ENCODE measurements around the gene CRISPLD2.

Gene CRISPLD2

DNA sequence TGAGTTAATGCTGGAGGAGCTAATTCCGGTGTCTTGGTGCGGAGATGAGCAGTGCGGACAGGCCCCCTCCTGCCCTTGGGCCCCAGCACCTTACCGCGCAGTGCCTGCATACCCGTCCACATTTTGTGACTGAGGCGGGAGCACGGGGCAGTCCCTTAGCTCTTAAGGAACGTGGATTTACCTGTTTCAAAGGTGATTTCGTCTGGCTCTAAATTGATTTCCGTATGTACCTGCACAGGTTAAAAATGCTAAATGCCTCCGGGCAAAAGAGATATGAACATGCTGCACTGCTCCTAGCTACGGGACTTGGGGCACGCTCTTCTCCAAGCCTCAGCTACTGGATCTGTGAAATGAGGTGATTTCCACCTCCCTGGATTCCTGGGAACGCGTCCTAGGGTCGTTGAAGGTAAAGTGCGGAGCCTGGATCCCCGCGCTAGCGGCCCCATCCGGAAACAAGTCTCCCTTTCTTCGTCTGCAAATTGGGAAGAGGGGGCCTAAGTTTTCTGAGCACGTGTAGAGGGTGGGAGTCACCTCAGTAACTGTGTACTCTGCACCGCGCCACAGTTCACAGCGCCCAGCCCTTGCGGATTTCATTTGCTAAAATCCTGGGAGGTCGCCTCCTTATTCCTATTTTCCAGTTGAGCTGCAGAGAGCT is 669 bp upstream of the CRISPLD2 start (continued):
- TF ChIP-seq ZBTB8A (tag by site-specific recombination; IDR thresholded peaks at IDR 0.05) (no peak), ZNF2 (tag by site-specific recombination; IDR thresholded peaks at IDR 0.05) (no peak), SP3 (tag by site-specific recombination; IDR thresholded peaks at IDR 0.05) (no peak), ZFP69B (tag by site-specific recombination; IDR thresholded peaks at IDR 0.05) (no peak), ZNF777 (tag by site-specific recombination; IDR thresholded peaks at IDR 0.05; ENCODE audit: borderline replicate concordance) (no peak), ZNF560 (tag by site-specific recombination; IDR thresholded peaks at IDR 0.05; ENCODE audit: borderline replicate concordance) (no peak), ZNF354C (tag by site-specific recombination; IDR thresholded peaks at IDR 0.05; ENCODE audit: borderline replicate concordance, low read depth) (no peak)

DNA sequence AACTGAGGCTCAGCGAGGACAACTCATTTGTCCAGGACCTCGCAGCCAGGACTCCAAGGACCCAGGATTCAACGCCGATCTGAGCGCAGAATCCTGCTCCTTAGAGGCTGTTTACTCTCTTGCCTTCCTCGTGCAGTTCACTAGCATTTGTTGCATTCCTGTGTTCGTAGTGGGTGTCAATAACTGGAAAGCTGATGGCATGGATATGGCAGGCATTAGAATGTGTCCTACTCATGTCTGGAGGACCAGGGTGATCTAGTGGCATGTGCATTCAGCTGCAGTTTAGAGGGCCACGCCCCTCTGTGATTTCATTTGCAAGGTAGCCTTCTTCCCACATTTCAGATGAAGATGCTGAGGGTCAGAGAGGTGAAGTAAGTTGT is 510 bp downstream of the CRISPLD2 start:
- TF ChIP-seq SCRT2 (tag by site-specific recombination; IDR thresholded peaks at IDR 0.05) (peak; percentile 59), ZNF837 (tag by site-specific recombination; IDR thresholded peaks at IDR 0.05) (no peak), ZNF223 (tag by site-specific recombination; IDR thresholded peaks at IDR 0.05) (no peak), ZNF341 (tag by site-specific recombination; IDR thresholded peaks at IDR 0.05; ENCODE audit: low read depth) (no peak), ZBTB21 (tag by site-specific recombination; IDR thresholded peaks at IDR 0.05) (no peak), KLF9 (tag by site-specific recombination; IDR thresholded peaks at IDR 0.05; ENCODE audit: low read depth) (peak; percentile 81), ZNF549 (tag by site-specific recombination; IDR thresholded peaks at IDR 0.05) (no peak), ZFP3 (tag by site-specific recombination; IDR thresholded peaks at IDR 0.05; ENCODE audit: low read depth) (no peak), ZNF623 (tag by site-specific recombination; IDR thresholded peaks at IDR 0.05) (no peak), HOXD13 (CRISPR knock-in tag; IDR thresholded peaks at IDR 0.05; ENCODE audit: borderline replicate concordance) (no peak), ZNF561 (tag by site-specific recombination; IDR thresholded peaks at IDR 0.05; ENCODE audit: borderline replicate concordance) (no peak), GLI2 (tag by site-specific recombination; IDR thresholded peaks at IDR 0.05; ENCODE audit: borderline replicate concordance, low read depth) (no peak), ZNF239 (tag by site-specific recombination; IDR thresholded peaks at IDR 0.05) (no peak), MZF1 (tag by site-specific recombination; IDR thresholded peaks at IDR 0.05; ENCODE audit: borderline replicate concordance) (no peak), ZNF785 (tag by site-specific recombination; IDR thresholded peaks at IDR 0.05) (no peak), OSR2 (tag by site-specific recombination; IDR thresholded peaks at IDR 0.05) (no peak), ZBTB17 (tag by site-specific recombination; IDR thresholded peaks at IDR 0.05) (peak; percentile 83), ZFP37 (tag by site-specific recombination; IDR thresholded peaks at IDR 0.05) (no peak), ZNF335 (tag by site-specific recombination; conservative IDR thresholded peaks at IDR 0.05) (peak; percentile 93), ZNF473 (tag by site-specific recombination; IDR thresholded peaks at IDR 0.05) (no peak), ZFP41 (tag by site-specific recombination; IDR thresholded peaks at IDR 0.05; ENCODE audit: borderline replicate concordance) (no peak), ZNF140 (tag by site-specific recombination; IDR thresholded peaks at IDR 0.05) (no peak)
- TF ChIP-seq, protein P1, sequence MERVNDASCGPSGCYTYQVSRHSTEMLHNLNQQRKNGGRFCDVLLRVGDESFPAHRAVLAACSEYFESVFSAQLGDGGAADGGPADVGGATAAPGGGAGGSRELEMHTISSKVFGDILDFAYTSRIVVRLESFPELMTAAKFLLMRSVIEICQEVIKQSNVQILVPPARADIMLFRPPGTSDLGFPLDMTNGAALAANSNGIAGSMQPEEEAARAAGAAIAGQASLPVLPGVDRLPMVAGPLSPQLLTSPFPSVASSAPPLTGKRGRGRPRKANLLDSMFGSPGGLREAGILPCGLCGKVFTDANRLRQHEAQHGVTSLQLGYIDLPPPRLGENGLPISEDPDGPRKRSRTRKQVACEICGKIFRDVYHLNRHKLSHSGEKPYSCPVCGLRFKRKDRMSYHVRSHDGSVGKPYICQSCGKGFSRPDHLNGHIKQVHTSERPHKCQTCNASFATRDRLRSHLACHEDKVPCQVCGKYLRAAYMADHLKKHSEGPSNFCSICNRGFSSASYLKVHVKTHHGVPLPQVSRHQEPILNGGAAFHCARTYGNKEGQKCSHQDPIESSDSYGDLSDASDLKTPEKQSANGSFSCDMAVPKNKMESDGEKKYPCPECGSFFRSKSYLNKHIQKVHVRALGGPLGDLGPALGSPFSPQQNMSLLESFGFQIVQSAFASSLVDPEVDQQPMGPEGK (tag by site-specific recombination; IDR thresholded peaks at IDR 0.05): no peak
- TF ChIP-seq, protein P2, sequence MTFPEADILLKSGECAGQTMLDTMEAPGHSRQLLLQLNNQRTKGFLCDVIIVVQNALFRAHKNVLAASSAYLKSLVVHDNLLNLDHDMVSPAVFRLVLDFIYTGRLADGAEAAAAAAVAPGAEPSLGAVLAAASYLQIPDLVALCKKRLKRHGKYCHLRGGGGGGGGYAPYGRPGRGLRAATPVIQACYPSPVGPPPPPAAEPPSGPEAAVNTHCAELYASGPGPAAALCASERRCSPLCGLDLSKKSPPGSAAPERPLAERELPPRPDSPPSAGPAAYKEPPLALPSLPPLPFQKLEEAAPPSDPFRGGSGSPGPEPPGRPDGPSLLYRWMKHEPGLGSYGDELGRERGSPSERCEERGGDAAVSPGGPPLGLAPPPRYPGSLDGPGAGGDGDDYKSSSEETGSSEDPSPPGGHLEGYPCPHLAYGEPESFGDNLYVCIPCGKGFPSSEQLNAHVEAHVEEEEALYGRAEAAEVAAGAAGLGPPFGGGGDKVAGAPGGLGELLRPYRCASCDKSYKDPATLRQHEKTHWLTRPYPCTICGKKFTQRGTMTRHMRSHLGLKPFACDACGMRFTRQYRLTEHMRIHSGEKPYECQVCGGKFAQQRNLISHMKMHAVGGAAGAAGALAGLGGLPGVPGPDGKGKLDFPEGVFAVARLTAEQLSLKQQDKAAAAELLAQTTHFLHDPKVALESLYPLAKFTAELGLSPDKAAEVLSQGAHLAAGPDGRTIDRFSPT (tag by site-specific recombination; IDR thresholded peaks at IDR 0.05): no peak
- H3K27ac ChIP-seq (ENCODE audit: extremely low read depth, low read depth, low read length): no peak overlapping the region
- POLR2A ChIA-PET: interaction anchor here (1.0 to 2.3 kb wide), 7 partner anchors 10 to 61 kb away, joined by 3 to 9 read pairs (median 5); no protein-coding TSS in a partner anchor
- no peaks in the 10 kb centered on the region for H3K9me3 ChIP-seq (ENCODE audit: control insufficient read depth, insufficient read depth, low read depth, low read length)
- H3K4me1 ChIP-seq (ENCODE audit: control insufficient read depth, insufficient read depth, low read length): no peaks in the 10 kb centered on the region
- peak overlapping the region; percentile 36; the same call in 1 of the 2 replicates for H3K4me3 ChIP-seq (ENCODE audit: low read depth, low read length)
- CTCF ChIA-PET: interaction anchor here (1.0 to 1.4 kb wide), 5 partner anchors 12 to 132 kb away, joined by 3 to 5 read pairs (median 3); no protein-coding TSS in a partner anchor
- H3K36me3 ChIP-seq (ENCODE audit: control insufficient read depth in 2 of 2, insufficient read depth in 1 of 2, low read length in 2 of 2): no peaks in the 10 kb centered on the region

Measured in HEK293 (cell line).